ENCODE measurements around the gene KDM7A.
"Not testable (repeated sequence)": the region's sequence is repeated elsewhere in the genome, so short reads cannot be mapped to it uniquely, and the experiment has no call there.

Gene KDM7A

DNA sequence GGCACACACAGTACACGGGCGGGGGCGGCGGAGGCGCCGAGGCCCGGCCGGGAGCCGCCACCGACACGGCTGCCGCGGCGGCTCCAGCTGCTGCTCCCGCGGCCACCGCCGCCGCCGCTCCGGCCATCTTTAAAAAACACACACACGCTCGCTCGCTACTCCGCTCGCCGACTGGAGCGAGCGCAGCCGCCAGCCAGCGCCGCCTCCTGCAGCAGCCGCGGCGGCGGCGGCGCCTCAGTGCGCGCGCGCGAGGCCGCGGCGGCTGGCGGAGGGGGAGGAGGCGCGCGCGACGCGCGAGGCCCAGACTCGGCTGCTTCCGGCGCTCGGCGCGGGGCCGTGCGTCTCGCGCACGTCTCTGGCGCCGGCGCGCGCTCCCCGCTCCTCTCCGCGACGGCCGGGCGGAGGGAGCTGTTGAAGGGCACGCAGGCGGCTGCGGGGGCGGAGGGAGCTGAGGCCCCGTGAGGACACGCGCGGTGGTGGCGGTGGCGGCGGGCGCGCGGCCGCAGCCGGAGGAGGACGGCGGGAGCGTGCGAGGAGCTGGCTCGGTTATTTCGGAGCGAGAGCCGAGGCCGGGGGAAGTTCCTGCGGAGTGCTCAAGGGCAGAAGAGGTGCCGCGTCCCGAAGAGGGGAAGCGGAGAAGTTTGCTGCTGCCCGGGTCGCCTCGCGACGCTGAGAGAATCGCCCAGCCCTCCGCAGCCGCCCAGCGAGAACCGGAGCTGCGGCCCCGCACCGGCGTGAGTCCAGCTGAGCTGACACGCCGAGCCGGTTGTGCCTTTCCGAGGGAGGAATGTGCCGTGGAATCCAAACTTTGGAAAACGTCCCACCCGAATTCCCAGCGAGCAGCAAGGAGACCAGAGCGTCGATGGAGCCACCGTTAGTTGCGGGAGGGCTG, at the start of gene KDM7A:
Gene KDM7A (minus strand): TSS at position 173 of the 892 bp plus-strand sequence. CDS start 46 bp downstream, at position 127.
- DNase-seq, result peak; percentile 88 to 90

GRCh38 chr7:140225562-140226249, 48.9 kb upstream of the KDM7A start:
- DNase-seq, result no peak

GRCh38 chr7:140223515-140224221, 46.9 kb upstream of the KDM7A start:
- peak in 1 of 2 experiments; percentile 30 for DNase-seq

DNA sequence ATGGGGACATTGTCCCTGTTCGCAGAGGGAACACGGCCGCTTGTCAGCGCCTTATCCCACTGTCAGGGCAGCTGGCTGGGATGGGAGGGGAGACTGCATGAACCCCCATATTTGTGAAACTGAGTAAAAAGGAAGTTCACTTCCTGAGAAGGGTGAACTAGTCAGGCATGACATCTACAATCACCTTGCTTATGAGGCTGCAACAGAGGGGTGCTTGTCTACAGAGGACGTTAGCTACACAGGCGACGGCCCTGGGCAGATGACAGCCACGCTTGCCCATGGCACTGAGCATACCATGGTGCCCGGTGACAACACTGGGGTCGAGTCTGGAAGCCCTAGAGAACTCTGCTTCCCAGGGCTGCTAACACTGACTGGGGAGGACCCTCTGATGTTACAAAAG, 46.0 kb upstream of the KDM7A start:
- DNase-seq, result no peak

DNA sequence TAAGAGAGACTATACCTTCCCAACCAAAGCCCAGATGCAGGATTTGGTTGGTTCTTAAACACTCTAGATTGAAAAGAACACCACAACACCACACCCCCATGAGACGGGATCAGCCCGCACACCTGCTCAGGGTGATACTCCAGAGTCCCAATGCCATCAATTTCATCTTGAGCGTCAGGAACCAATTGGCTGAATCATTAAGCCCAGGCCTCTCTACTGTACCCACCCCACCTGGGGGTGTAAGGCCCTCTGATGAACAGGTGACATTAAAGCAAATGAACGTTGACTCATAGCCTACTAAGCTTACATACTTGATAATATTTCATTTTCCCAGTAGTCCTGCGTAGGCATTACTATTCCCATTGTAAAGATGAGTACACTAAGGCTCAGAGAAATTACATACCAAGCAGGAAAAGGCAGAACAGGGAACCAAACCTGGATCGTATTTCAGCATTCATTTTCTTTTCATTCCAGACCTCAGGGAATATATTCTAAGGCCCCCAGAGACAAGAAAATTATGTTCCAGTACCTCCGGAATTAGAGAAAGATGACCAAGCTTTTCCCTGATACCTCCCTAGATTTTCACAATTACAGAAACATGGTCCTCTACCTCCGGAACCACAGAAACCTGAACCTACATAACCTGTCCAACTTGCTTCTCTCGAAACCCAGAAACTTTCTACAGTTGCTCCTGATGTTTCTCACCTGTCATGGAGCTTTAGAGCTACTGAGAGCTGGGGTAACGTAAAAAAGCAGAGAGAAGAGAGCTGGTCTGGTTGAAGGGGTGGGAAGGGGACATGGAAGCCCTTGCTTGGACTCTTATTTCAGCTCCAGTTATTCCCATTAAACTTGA, 43.1 kb upstream of the KDM7A start:
- no peak for DNase-seq

DNA sequence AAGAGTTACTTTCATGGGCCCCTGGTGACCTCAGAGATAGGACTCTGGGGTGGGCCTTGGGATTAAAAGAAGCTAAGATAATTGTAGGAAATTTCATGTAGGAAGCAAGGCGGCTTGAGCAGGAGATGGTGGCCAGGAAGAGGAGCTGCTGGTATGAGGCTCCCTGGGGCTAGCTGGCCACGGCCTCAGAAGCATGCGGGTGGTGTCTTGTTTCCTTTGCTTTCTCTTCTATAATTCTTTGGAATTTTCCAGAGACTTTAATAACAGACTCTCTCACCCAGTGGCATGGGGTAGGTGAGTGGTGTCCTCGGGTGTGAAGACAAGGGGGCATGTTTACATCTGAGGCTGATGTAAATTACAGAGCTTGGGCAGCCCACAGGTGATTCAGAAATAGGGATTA, 41.9 kb upstream of the KDM7A start:
- no peak for DNase-seq

DNA sequence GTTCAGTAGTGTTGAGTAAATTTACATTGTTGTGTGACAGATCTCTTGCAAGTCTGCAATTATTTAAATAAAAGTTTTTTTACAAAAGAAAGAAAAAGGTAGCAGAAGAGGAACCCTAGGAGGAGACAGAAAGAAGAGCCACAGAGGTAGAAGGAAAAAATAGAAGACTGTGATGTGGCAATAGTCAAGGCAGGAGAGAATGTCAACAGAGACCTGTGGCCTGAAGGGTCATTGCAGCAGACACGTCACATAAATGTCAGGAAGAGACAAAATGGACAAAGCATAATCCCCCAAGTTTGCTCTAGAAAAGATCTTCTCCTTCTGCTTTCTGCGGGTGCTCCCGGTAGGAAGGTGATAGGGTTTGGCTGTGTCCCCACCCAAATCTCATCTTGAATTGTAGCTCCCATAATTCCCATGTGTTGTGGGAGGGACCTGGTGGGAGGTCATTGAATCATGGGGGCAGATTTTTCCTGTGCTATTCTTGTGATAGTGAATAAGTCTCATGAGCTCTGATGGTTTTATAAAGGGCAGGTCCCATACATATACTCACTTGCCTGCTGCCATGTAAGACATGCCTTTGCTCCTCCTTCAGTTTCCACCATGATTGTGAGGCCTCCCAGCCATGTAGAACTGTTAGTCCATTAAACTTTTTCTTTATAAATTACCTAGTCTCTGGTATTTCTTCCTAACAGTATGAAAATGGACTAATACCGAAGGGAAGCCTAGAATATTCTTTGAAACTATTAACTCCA, 41.1 kb upstream of the KDM7A start:
- DNase-seq, result no peak

- DNase-seq, result no peak
Observed at GRCh38 chr7:140215281-140215680, 38.5 kb upstream of the KDM7A start.

- DNase-seq, result peak; percentile 32 to 47
Observed at GRCh38 chr7:140214075-140214684, 37.4 kb upstream of the KDM7A start.

GRCh38 chr7:140213684-140214074, 36.9 kb upstream of the KDM7A start:
- DNase-seq, result no peak

DNA sequence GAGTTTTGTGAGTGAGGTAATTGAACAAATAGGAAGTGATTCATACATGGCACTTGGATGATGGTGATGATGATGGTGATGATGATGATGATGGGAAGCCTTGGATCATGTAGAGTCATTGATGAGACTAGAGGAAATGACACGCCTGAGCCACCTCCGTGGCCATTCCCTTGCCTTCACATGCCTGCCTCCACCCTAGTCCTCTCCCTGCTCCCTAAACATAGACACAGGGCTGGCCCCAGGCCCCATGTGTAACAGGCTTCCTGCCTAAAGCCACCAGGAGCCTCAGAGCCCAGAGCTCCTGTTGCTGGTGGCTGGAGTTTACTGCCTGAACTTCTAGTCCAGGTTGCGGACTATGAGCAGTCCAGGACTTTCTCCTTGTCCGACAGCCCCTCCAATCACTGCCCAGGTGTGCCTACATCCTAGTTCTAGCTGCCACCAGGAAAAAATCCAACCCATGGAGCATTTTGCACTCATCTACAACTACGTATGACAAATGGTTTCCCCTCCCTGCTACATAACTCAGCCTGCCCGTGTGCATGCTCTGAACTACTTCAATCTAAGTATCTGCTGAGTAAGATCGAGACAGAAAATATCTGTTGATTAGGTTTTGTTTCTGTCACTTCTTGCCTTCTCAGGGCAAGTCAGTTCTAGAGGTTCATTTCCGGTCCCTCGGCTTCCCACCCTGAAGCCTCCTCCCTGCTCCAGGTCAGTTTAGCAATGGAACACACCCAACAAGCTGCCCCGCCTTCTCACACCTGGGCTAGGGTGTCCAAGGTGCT, 35.5 kb upstream of the KDM7A start:
- peak; percentile 39 to 60 for DNase-seq

DNA sequence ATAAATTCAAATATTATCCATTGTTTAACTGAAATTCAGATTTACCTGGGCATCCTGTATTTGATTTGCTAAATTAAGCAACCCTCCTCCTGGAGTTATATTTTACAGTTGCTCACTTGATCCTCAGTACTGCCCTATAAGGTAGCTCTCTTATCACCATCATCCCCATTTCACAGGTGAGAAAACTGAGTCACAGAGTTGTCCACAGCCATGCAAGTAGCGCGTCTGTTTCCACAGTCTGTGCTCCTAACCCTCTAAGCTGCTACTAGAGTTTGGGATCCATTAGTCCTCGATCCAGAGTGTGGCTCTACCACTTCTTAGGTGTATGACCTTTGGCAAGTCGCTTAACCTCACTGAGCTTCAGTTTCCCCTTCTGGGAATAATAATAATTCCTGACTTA, 34.9 kb upstream of the KDM7A start:
- DNase-seq, result no peak

GRCh38 chr7:140209866-140210609, 33.3 kb upstream of the KDM7A start:
- peak; percentile 67 to 79 for DNase-seq

- DNase-seq, result no peak
Observed at GRCh38 chr7:140206616-140207389, 30.0 kb upstream of the KDM7A start.

- DNase-seq, result no peak
Observed at GRCh38 chr7:140205600-140205999, 28.8 kb upstream of the KDM7A start.

- no peak for DNase-seq
Observed at GRCh38 chr7:140203556-140203955, 26.8 kb upstream of the KDM7A start.

- DNase-seq, result not testable (repeated sequence)
Observed at GRCh38 chr7:140202942-140203341, 26.2 kb upstream of the KDM7A start.

GRCh38 chr7:140201393-140201792, 24.6 kb upstream of the KDM7A start:
- no peak for DNase-seq
